GM12892 (cell line): ENCODE results near the gene OR2V1.
"Not testable (repeated sequence)": the region's sequence is repeated elsewhere in the genome, so short reads cannot be mapped to it uniquely, and the experiment has no call there.

Experiments used
- POLR2A ChIP-seq: IDR thresholded peaks from 2 replicates; pipeline ENCODE4 v1.6.1; 2011; ENCODE audit warnings: low read depth, low read length, control low read depth
- POLR2AphosphoS5 ChIP-seq: IDR thresholded peaks from 2 replicates; pipeline ENCODE4 v1.6.1; 2011; ENCODE audit warnings: low read depth, low read length, control low read depth
- TAF1 ChIP-seq: IDR thresholded peaks from 2 replicates; pipeline ENCODE4 v1.6.1; 2011; ENCODE audit warnings: low read depth, mild to moderate bottlenecking, control low read depth, low read length, borderline replicate concordance

GRCh38 chr5:181101930-181102674 lies 28.9 kb downstream of the OR2V1 start:
- TF ChIP-seq POLR2AphosphoS5, POLR2A, TAF1: not testable (repeated sequence)
